GM12891 (cell line): ENCODE data around the gene NOM1.
A peak's percentile ranks its signal among the peaks of the same experiment; 100 is the strongest.

ENCODE experiments used
- DNase-seq: peaks from one replicate; pipeline ENCODE4 v3.0.0; 2011; ENCODE audit warnings: low spot score; ENCODE audit not compliant: insufficient read length
- FAIRE-seq: peaks from 2 replicates; lab custom pipeline; 2011; peaks lifted over from hg19 to GRCh38; lab: Jason Lieb, UNC
- PAX5 ChIP-seq: IDR thresholded peaks from 2 replicates; pipeline ENCODE4 v1.6.1; 2011; ENCODE audit warnings: low read length, moderate library complexity, mild to moderate bottlenecking; ENCODE audit not compliant: insufficient read depth, severe bottlenecking
- POLR2A ChIP-seq: IDR thresholded peaks from 2 replicates; pipeline ENCODE4 v1.6.1; 2011; ENCODE audit warnings: low read depth, low read length, control low read depth
- POLR2AphosphoS5 ChIP-seq: IDR thresholded peaks from 2 replicates; pipeline ENCODE4 v1.6.1; 2011; ENCODE audit warnings: low read depth, low read length, control low read depth
- POU2F2 ChIP-seq: IDR thresholded peaks from 2 replicates; pipeline ENCODE4 v1.6.1; 2011; ENCODE audit warnings: low read depth, mild to moderate bottlenecking, control low read depth, low read length, moderate library complexity
- SPI1 ChIP-seq: IDR thresholded peaks from 2 replicates; pipeline ENCODE4 v1.6.1; 2011; ENCODE audit warnings: low read depth, low read length, control low read depth
- TAF1 ChIP-seq: IDR thresholded peaks from 2 replicates; pipeline ENCODE4 v1.6.1; 2011; ENCODE audit warnings: low read depth, low read length, control low read depth

Gene NOM1

DNA sequence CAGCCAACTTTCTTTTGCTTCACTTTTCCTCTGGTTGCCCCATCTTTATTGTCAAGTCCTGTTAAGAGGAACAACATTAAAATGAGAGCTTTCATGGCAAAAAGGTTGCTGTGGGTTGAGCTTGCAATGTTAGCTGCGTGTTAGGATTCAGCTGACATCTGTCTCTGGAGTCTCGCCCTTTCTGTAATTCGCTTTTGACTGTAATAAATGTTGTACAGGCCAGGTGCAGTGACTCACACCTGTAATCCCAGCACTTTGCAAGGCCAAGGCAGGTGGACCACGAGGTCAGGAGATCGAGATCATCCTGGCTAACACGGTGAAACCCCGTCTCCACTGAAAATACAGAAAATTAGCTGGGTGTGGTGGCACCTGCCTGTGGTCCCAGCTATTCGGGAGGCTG is 36.9 kb downstream of the NOM1 start:
- DNase-seq (no peak), FAIRE-seq (no peak)
- no peak for TF ChIP-seq POLR2AphosphoS5
- no peak for TF ChIP-seq POLR2A
- TF ChIP-seq TAF1: no peak
- no peak for TF ChIP-seq POU2F2
- no peak for TF ChIP-seq SPI1
- TF ChIP-seq PAX5: no peak

DNA sequence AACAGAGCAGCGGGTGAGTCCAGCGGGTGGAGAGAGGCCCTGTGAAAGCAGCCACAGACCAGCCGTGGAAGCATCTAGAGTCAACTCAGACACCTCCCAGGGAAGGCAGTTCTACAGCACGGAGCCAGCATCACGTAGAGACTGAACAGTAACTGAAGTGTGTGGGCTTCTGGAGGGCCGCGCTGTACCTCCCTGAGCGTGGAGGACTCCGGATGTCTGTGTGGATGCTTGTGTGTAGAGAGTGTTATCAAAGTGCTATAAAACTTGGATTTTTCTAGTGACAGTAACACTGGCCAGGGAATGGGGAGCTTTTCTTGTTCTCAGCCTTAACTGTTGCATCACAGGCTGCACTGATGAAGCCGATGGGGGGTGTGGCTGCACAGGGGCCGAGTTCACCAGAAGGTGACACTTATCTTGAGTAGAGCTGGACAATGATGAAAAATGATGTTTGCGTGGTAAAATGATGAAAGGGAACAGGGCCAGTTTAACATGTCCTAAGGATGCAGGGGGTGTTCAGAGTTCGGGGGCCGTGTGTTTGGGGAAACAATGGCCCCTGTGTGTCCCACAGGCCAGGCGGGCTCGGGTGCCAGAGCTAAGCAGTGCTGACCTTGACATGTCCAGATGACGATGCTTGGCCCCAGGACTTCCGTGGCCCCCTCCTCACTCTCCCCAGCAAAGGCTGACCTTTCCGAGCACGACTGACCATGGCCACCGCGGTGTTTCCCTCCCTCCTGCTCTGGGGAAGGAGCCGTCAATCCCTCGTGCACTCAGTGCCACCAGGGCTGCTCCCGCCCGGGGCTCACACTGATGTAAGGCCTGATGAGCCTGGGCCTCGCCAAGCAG is 39.1 kb downstream of the NOM1 start:
- TF ChIP-seq PAX5 (no peak), POLR2A (no peak), POU2F2 (no peak), SPI1 (no peak)
- DNase-seq (no peak), FAIRE-seq (no peak)

DNA sequence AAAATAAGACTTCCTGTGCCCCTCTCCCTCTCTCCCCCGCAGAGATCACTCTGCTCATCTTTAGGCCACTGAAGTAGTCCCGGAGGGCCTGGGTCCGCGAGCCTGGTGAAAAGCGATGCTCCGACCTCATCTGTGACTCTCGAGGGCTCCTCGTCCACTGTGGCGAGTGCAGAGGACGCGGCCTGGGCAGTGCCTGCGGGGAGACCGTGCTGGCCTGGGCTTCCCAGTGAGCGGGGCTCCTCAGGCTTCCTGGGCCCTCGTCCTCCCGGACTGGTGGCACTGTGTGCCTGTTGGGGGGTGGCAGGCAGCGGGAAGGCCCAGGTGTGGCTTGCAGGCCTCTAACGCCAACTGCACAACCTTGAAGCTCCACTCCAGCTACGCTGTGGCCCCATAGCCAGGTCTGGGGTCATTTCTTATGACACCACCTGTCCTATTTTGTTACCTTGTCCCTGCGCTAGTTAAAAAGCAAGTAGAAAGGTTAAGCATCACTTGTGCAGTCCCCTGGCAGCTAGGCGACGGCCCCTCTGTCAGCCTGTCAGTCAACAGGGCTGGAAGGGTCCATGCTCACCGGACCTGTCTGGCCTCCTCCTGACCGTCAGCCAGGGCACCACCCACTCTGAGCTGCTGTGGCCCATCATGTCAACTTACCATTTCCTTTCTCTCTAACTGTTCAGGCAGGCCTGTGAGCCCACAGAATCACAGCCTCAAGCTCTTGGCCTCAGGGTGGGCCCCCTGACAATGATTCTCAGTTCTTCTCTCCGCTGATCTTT is 40.4 kb downstream of the NOM1 start:
- no peak for TF ChIP-seq POLR2AphosphoS5
- TF ChIP-seq POU2F2: no peak
- TF ChIP-seq PAX5: no peak
- TF ChIP-seq TAF1: no peak
- TF ChIP-seq POLR2A: no peak
- no peak for TF ChIP-seq SPI1
- DNase-seq (no peak), FAIRE-seq (no peak)

DNA sequence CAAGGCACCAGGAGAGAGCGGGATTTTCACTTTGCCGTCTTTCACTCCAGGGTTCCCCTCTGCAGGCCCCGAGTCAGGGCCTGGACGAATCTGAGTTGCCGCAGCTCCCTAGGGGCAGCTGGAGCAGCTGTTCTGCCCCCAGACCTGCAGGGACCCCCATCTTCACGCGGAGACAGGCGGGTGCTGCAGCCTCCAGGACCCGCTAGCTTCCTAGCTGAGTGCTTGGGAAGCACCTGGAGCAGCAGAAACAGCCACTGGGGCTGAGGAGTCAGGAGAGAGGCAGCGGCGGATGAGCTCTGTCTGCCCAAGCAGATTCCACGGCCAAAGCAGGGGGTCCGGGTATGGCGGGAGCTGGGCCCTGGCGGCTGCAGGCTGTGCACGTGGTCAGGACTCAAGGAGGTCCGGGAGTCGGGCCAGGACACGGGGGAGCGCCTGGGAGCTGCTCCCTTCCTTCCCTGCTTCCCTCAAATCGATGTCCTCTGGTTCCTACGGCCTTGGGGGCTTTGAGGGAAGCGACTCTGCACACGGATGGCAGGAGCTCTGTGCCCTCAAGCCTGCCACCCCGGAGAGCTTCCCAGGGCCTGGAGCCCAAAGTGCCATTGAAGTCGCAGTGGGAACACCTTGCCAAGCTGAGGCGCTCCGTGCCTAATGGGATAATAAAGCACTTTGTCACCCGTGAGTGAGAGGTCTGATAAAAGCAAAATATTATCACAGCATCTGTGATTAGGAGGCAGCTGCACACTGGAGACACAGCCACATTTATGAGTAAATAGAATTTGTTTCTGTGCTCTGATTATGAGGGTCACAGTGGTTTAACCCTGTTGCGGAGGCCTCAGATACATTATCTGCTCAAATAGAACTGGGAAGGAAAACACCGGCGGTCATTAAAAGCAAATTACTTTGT is 43.8 kb downstream of the NOM1 start:
- TF ChIP-seq POU2F2 (no peak), PAX5 (no peak), SPI1 (no peak)
- no peak for DNase-seq
- FAIRE-seq: no peak

DNA sequence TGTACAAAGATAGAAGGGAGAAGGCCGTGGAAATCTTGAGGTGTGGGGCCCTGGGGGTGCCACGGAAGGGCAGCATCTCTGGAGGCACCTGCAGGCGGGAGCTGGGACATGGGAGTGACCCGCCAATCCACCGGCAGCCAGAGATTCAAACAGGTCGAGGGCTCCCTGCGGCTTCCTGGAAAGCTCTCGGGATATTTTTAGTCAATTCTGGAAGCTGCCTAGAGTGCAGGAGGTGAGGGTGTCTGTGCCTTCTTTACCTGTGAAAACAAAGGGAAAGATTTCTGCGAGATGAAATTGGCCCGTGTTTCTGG is 44.4 kb downstream of the NOM1 start:
- DNase-seq (no peak), FAIRE-seq (no peak)
- no peak for TF ChIP-seq SPI1
- TF ChIP-seq POLR2A: no peak
- TF ChIP-seq POLR2AphosphoS5: no peak
- no peak for TF ChIP-seq POU2F2
- TF ChIP-seq PAX5: no peak
- TF ChIP-seq TAF1: no peak

DNA sequence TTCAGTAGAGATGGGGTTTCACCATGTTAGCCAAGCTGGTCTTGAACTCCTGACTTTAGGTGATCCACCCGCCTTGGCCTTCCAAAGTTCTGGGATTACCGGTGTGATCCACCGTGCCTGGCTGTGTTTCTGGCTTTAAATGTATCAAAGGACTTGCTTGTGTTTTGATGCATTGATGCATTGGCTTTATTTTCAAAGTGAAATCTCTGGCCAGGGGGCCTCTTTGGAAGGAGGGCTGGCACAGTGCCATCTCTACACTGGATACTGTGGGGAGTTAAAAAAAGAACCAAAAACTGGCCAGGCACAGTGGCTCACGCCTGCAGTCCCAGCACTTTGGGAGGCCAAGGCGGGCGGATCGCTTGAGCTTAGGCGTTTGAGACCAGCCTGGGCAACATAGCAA is 44.9 kb downstream of the NOM1 start:
- no peak for FAIRE-seq
- TF ChIP-seq PAX5: no peak
- no peak for TF ChIP-seq POU2F2
- no peak for TF ChIP-seq SPI1
- no peak for TF ChIP-seq POLR2A

DNA sequence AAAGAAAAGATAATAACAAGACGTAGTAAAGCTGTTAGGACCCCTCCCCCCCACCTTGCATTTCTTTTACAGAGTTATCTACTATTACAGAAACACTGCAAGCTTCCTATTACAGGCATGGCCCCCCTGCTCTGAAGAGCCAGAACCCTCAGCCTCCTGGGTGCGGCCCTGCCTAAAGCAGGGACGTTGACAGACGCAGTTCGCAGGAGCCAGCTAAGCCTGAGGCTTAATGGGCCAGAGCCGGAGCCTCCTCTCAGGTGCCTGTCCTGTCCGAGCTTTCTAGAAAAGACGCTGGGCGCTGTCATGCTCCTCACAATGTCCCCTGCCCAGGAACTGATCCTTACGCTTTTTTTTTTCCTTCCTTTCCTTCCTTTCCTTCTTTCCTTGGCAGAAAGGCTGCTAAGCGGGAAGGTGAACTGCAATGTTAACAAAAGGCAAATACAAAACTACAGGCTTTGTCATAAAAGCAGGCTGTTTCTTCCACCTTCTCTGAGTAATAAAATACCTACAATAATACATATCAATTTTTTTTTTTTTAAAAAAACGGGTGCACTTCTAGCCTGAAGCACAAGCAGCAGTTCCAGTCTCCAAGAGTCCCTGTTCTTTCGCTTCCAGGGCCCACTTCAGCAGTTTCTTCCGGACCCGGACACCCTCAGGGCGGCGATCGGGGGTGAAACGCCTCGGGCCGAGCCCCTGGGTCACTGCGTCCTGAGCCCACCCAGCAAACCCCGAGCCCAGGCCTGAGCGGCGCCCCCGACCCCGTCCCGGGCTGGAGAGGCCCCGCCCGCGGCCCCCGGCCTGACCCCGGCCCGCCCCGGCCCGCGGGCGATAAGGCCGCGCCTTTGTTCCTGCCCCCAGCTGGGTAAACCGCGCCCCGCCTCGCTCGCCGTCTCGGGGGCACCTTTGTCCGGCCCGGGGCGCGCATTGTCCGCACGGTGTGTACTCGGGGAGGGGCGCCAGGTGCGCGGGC is 49.8 kb downstream of the NOM1 start:
- DNase-seq (no peak), FAIRE-seq (no peak)
- TF ChIP-seq SPI1: no peak
- no peak for TF ChIP-seq POLR2A
- TF ChIP-seq TAF1: no peak

More for the DNA sequence above, 44.9 kb downstream of the NOM1 start:
- no peak for DNase-seq

DNA sequence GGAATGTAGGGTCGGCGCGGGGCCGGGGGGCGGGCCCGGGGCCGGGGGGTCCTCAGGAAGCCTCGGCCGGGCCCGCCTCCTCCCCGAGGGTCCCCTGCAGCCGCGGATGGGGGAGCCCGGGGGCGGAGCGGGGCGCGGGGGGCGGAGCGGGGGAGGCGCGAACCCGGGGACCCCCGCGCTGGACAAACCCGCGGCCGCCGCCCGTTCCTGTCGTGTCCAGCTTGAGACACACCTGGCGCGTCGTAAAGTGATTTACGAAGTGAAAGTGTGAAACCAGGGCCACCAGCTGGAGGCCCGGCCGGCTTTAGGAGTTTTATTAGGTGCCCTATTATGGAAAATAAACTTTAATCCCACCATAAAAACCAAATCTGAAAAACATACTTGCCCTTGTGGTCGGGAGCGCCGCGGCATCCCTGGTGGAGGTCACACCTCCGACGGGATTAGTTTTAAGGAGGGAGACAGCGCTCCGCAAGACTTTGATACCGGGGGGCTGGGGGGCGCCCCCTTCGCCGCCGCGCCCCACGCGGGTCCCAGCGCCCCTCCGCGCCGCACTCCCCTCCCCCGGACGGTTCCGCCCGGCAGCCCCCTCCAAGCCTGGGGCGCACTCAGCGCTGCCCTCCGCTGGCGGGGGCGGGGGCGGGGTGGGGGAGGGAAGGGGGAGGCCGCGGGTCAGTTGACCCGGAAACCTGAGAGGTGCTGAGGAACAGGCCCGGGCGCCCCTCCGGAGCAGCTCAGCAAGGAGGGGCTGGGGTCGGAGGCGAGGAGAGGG is 50.6 kb downstream of the NOM1 start:
- DNase-seq: no peak
- peak; percentile 60 for FAIRE-seq

More for the DNA sequence above, 50.6 kb downstream of the NOM1 start:
- no peak for TF ChIP-seq TAF1
- no peak for TF ChIP-seq POLR2A
- no peak for TF ChIP-seq POU2F2
- TF ChIP-seq SPI1: no peak
- TF ChIP-seq POLR2AphosphoS5: no peak
- TF ChIP-seq PAX5: no peak
